Left renal pelvis (tissue), 4 donors: Measurements from ENCODE around the gene SUPT3H. TPM values are rescaled to one million over a fixed set of nuclear protein-coding genes. Genes with fewer than 3 reads are reported as not detected.

Experiments used
- DNase-seq, 4 donors: peaks; one replicate each; pipeline ENCODE4 v3.0.0-alpha.2; 2013; ENCODE audit warnings: low read depth in 4 of 4, low spot score in 3 of 4
- polyA plus RNA-seq, 4 donors: library from polyadenylated mRNA; unstranded; fragments of 120-200 nt; gene quantifications; one replicate each; pipeline ENCODE4 v1.2.1, GENCODE V29; 2013; ENCODE audit not compliant: insufficient read length in 4 of 4

The SUPT3H gene
- polyA plus RNA-seq, 4 donors = 18.9 to 22.5 (median 20.4) TPM

GRCh38 chr6:44820321-44820720, 557.4 kb downstream of the SUPT3H start:
- DNase-seq = no peak

GRCh38 chr6:44811456-44811855, 566.3 kb downstream of the SUPT3H start:
- no peak for DNase-seq

GRCh38 chr6:44809258-44809657, 568.5 kb downstream of the SUPT3H start:
- DNase-seq = no peak

GRCh38 chr6:44808148-44808547, 569.6 kb downstream of the SUPT3H start:
- no peak for DNase-seq

- no peak for DNase-seq
These were observed 571.1 kb downstream of the SUPT3H start for GRCh38 chr6:44806656-44807055.

GRCh38 chr6:44805238-44805846, 572.4 kb downstream of the SUPT3H start:
- no peak for DNase-seq

- no peak for DNase-seq
These were observed 573.1 kb downstream of the SUPT3H start for GRCh38 chr6:44804546-44805159.

GRCh38 chr6:44804016-44804415, 573.7 kb downstream of the SUPT3H start:
- DNase-seq = no peak

GRCh38 chr6:44800784-44801592, 576.7 kb downstream of the SUPT3H start:
- no peak for DNase-seq

GRCh38 chr6:44800171-44800783, 577.5 kb downstream of the SUPT3H start:
- peak; percentile 10 to 34 (median 24) for DNase-seq

GRCh38 chr6:44797746-44798145, 580.0 kb downstream of the SUPT3H start:
- DNase-seq = no peak

GRCh38 chr6:44795326-44795725, 582.4 kb downstream of the SUPT3H start:
- DNase-seq = no peak

GRCh38 chr6:44789806-44790205, 587.9 kb downstream of the SUPT3H start:
- no peak for DNase-seq

- no peak for DNase-seq
These were observed 588.7 kb downstream of the SUPT3H start for GRCh38 chr6:44789061-44789460.

GRCh38 chr6:44788387-44788981, 589.2 kb downstream of the SUPT3H start:
- no peak for DNase-seq

GRCh38 chr6:44787254-44787834, 590.4 kb downstream of the SUPT3H start:
- DNase-seq = no peak

- DNase-seq = no peak
These were observed 592.6 kb downstream of the SUPT3H start for GRCh38 chr6:44785130-44785529.

GRCh38 chr6:44784195-44784594, 593.5 kb downstream of the SUPT3H start:
- no peak for DNase-seq

GRCh38 chr6:44782892-44783291, 594.8 kb downstream of the SUPT3H start:
- DNase-seq = no peak

- DNase-seq = no peak
These were observed 595.7 kb downstream of the SUPT3H start for GRCh38 chr6:44781912-44782597.
